HG02938 (cell line): ENCODE measurements around the gene RALGAPA1.
"Not testable (repeated sequence)": the region's sequence is repeated elsewhere in the genome, so short reads cannot be mapped to it uniquely, and the experiment has no call there.

Experiments used
- ATAC-seq: cut with Tn5 transposase; IDR thresholded peaks from one replicate; pipeline ENCODE4 v1.9.1; 2021; ENCODE audit warnings: mild to moderate bottlenecking, moderate library complexity; ENCODE audit not compliant: unreplicated experiment

The RALGAPA1 gene

DNA sequence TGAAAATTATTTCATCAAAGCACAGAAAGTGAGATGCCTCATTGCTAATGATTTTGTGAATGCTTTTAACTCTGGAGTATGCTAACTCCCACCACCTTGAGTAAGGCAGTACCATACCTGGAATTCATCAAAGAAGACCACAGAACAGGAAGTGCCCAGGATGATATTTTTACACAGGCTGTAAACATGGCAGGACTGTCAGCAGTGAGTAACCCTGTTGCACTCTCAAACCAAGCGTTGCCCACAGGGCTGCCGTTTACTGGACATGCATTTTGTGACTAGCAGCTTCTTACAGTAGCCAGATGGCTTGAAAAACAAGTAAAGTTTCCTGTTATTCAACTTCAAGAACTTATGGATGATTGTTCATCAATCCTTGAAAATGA lies 42.4 kb downstream of the RALGAPA1 start:
- no peak for ATAC-seq

DNA sequence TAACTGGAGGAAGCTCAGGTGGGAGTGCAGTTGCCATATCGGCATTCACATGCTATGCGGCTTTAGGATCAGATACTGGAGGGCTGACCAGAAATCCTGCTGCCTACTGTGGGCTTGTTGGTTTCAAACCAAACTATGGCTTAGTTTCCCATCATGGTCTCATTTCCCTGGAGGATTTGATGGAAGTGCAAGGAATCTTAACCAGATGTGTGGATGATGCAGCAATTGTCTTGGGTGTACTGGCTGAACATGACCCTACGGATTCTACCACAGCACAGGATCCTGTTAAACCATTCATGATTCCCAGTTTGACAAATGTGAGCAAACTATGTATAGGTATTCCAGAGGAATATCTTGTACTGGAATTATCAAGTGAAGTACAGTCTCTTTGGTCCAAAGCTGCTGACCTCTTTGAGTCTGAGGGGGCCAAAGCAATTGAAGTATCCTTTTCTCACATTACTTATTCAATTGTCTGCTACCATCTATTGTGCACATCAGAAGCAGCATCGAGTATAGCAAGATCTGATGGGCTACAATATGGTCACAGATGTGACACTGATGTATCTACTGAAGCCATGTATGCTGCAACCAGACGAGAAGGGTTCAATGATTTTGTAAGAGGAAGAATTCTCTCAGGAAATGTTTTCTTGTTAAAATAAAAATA lies 42.9 kb downstream of the RALGAPA1 start:
- no peak for ATAC-seq

DNA sequence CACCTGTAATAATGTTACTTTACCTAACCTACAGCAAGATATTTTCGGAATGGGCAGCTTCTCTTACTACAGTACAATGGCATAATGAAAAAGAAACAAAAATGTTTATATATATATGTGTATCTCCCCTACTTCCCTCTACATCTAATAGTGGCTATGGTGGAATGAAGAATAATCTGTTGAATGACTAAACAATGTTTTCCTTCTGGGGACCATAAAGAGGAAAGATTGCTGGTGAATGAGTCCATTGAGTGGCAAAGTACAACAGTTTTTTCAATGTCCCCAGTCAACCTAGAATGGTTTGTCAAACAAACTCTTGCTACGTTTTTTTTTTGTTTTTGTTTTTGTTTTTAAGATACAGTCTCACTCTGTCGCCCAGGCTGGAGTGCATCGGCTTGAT lies 47.2 kb downstream of the RALGAPA1 start:
- ATAC-seq = no peak

DNA sequence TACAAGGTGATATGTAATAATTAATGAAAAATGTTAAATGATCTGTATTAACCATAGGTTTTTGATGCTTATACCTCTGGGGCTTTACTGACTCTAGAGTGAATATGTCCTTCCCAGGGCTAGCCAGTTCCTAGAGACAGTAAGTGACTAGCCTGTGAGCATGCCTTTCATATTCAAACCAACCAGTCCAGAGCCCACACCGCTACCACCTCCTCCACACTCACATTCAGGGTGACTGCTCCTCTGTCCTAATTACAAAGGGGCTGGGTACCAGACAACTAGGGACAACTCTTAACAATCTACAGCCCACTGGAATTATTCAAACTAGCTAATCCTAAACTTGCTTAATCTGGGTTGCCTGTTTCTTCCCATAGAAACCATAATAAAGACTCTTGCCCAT lies 49.0 kb downstream of the RALGAPA1 start:
- no peak for ATAC-seq

DNA sequence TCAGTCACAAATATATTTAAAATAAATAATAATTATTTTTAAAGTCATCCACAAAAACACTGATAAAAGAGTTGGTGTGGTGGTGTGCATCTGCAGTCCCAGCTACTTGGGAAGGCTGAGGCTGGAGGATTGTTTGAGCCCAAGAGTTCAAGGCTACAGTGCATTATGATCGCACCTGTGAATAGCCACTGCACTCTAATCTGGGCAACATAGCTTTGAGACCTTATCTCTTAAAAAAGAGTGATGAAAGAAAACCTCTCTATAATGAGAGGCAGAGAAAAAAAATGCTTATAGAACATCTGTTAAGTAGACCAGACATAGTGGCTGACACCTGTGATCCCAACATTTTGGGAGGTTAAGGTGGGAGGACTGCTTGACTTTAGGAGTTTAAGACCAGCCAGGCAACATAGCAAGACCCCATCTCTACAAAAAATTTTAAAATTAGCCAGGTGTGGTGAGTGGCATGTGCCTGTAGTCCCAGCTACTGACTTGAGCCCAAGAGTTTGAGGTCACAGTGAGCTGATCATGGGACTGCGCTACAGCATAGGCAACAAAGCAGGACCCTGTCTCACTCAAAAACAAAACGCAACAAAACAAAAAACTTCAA lies 50.5 kb downstream of the RALGAPA1 start:
- no peak for ATAC-seq

DNA sequence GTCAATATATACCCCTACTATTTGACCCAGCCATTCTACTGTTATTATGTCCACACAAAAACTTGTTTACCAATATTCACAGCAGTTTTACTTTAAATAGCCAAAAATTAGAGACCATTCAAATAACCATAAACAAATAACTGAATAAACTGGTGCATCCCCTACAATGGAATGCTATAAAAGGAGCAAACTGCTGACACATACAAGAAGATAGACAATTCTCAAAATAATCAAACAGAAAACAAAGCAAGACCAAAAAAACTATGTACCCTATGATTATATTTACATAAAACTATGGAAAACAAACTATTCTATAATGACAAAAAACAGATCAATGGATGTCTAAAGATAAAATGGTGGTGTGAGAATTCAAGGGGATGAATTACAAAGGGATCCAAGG lies 54.4 kb downstream of the RALGAPA1 start:
- ATAC-seq = no peak

DNA sequence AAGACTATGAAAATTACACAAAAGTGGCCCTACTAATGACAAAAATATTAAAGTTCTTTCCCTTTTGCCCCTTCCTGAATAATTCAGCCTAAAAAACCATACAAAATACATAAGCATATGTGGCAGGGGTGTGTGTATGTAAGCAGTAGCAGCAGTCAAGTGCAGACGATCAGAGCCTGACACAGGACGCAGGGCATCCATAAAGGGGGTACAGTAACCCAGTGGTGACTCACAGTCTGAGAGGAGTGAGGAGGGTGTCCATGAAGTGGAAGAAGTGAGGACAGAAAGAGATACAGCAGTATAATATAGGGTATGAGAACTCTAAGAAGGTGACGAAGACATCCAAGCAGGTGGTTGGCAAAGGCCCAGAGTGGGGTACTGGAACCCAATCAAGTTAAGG lies 56.7 kb downstream of the RALGAPA1 start:
- ATAC-seq = no peak

DNA sequence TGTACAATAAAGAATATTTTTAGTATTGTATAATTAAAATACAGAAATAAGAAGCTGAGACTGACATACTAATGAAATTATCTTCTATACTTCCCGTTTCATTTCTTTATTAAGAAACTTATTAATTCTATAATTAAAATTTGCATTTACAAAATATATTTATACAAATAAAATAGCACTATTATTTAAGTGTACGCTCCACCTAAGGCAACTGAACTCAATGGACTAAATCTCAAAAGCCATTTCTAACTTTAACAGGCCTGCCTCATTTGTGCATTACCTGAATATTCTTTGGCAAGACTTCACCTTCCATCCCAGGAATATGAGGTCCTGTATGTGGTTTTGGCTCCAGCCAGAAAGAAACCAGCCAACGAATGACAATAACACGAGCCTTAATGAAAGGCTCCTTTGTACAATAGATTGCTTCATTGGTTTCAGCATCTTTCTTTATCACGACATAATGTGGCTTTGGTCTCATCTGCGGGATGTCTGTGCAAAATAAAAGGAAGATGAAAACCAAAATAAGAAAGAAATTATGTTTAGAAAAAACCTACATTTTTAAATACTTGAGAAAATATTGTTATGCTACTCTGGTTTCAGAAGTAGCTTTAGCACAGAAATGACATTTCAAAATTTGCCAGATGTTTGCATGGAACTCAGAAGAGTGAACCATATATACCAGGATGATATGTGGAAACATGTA lies 58.7 kb downstream of the RALGAPA1 start:
- ATAC-seq = no peak

DNA sequence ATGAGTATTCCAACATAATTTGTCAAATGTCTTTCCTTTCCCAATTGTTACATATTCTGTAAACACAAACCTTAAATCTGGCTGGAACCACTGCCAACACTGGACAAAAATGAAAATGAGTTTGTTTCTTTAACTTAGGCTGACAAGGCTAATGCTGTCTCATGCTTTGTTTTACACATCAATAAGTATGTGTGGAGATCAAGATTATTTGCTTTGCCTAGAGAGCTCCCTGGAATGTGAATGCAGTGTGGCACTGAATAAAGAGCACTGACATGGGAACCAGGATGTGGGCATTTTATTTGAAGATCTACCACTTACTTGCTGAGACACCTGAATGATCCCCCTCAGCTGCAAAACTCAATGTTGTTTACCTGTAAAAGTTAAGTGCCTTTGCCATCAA lies 61.7 kb downstream of the RALGAPA1 start:
- no peak for ATAC-seq

DNA sequence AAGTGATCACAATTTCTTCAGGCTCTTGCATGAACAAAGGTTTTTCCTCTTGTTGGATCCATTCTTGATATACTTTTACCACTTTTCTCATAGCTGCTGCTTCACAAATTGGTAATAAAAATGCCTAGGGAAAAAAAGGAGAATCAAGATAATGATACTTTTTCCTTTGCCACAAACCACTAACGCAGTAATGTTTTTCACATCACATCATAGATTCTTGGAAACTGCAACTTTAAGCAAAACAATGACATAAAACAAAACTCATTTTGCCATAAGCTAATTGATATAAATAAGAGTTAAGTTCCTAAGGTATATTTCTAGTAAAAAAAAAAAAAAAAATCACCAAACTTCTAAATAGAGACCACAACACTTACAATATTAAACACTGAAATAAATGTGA lies 66.7 kb downstream of the RALGAPA1 start:
- no peak for ATAC-seq

DNA sequence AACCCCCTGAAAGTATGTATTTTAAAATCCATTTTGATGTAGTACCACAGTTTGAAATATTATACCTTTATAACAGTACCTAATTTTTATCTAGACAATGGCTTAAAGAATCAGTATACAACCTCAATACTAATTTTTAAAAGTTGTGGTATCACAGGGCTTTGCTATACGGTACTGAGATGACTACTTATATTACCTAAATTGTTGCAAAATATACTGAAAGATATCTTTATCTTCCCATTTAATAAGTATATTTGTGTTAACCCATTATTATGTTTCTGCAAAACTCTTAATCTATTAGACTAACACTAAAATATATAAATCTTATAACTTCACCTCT lies 67.1 kb downstream of the RALGAPA1 start:
- ATAC-seq = no peak

DNA sequence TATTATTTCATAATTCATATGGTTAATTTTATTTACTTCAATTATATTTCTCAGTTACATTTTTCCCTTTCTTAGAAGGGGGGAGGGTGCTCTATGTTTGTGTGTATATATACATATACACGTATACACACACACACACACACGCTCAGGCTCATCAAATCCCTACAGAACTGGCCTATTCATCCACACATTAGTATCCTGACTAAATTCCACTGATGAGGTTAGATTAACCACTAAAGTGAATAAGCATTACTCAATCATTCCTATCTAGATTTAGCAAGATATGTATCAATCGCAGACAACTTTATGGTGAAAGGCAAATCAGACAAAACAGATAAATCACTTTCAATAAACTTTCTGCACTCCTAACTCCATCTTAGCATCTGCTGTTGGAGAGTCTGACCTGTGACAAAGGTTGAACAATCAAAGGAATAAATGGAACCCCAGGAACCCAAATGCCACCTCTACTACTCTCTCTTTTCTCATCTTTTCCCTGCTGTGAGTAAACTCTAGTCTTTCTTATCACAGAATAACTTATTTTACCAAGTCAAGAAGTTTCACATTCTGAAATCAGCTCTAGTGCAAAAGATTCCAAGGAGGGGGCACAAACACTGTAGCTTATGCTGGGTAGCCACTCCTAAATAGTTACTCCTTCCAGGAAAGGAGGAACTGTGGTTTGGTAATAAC lies 67.6 kb downstream of the RALGAPA1 start:
- no peak for ATAC-seq

DNA sequence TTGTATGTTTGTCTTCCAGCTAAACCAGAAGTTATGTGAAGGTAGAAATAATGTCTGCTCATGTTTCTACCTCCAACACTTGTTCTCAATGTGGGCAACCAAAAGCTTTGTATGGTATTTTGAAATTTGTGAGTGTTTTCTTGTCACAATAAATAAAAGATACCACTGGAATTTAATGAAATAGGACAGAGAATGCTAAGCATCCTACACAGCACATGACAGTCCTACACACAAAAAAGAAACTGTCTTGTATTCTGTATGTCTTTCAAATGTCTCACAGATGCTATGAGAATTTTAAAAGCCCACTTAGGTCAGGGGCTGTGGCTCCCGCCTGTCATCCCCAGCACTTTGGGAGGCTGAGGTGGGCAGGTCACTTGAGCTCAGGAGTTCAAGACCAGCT lies 68.9 kb downstream of the RALGAPA1 start:
- ATAC-seq = no peak

DNA sequence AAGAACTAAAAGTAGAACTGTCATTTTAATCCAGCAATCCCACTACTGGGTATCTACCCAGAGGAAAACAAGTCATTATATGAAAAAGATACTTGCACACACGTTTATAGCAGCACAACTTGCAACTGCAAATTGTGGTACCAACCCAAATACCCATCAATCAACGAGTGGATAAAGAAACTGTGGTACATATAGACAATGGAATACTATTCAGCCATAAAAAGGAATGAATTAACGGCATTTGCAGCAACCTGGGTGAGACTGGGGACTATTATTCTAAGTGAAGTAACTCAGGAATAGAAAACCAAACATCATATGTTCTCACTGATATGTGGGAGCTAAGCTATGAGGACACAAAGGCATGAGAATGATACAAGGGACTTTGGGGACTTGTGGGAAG lies 73.9 kb downstream of the RALGAPA1 start:
- ATAC-seq = not testable (repeated sequence)

DNA sequence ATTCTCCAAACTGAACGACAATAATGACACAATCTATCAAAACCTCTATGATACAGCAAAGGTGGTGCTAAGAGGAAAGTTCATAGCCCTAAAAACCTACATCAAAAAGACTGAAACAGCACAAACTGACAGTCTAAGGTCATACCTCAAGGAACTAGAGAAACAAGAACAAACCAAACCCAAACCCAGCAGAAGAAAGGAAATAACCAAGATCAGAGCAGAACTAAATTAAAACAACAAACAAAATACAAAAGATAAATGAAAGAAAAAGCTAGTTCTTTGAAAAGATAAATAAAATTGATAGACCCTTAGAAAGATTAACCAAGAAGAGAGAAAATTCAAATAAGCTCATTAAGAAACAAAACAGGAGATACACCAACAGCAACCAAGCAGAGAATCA lies 75.6 kb downstream of the RALGAPA1 start:
- ATAC-seq = not testable (repeated sequence)

DNA sequence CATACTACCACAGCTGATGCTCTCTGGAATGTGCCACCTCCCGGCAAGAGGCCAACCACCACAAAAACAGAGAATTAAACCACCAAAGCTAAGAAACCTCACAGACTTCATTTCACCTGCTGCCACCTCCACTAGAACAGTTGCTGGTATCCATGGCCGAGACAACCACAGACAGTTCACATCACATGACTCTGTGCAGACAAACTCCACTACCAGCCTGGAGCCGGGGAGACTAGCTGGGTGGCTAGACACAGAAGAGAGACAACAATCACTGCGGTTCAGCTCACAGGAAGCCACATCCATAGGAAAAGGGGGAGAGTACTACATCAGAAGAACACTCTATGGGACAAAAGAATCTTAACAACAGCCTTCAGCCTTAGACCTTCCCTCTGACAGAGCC lies 78.2 kb downstream of the RALGAPA1 start:
- no peak for ATAC-seq

DNA sequence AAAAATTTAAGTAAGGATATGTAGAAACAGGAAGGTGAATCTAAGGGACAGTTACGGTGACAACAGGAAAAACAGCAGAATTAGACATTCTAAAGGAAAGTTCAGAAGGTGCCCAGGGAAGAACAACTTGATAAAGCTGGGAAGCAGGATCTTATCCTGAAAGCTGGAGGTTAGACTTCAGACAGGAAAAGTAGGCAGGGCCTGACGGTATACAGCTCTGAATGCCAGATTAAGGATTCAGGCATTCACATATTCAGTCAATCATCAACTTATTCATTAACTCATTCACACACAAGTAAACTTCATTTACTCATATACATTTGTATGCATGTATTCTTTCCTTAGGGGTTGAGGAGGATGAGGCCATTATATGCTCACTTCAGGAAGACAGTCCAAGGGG lies 81.3 kb downstream of the RALGAPA1 start:
- ATAC-seq = no peak

DNA sequence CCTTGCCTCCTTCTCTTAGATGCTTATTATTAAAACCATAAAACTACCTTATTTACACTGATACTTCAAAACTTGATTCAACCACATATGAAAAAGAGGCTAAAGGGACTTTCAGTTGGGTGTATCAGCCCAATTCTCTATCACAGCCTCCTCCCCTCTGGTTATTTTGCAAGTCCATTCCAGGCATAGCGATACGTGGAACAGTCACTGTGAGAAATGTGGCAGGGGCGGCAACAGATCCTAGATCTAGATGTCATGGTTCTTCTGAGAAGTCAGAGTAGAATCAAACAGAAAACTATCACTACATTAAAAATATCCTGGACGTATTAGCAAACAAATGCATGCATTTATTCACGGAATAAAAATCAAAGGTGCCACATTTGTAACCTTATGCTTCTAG lies 83.2 kb downstream of the RALGAPA1 start:
- no peak for ATAC-seq

DNA sequence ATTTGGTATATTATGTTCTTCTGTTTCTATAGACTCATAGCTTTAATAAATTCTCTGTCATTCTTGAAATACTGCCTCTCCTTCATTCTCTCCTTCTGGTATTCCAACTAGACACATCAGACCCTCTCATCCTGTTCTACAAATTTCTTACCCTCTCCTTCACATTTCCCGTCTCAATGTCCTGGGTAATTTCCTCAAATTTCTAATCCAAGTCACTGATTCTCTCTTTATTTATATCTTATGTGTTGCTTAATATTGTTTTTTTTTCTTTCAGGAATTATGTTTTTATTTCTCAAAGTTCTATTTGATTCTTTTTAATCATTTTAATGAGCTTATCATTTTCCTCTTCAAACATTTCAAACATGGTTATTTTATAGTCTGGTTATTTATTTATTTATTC lies 94.0 kb downstream of the RALGAPA1 start:
- no peak for ATAC-seq

DNA sequence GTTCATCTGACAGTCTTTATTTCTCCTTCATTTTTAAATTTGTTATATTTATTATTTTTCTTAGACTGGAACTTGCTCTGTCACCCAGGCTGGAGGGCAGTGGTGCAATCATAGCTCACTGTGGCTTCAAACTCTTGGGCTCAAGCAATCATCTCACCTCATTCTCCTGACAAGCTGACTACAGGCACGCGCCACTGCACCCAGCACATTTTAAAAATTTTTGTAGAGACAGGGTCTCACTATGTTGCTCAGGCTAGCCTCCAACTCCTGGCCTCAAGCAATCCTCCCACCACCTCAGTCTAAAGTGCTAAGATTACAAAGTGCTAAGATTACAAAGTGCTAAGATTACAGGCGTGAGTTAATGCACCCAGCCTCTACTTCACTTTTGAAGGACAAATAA lies 96.6 kb downstream of the RALGAPA1 start:
- no peak for ATAC-seq

DNA sequence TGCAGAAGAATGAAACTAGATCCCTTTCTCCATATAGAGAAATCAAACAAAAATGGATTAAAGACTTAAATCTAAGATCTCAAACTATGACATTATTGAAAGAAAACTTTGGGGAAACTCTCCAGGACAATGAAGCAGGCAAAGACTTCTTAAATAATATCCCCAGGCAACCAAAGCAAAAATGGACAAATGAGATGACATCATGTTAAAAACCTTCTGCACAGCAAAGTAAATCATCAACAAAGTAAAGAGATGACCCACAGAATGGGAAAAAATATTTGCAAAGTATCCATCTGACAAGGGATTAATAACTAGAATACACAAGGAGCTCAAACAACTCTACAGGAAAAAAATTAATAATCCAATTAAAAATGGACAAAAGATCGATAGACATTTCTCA lies 101.0 kb downstream of the RALGAPA1 start:
- no peak for ATAC-seq

DNA sequence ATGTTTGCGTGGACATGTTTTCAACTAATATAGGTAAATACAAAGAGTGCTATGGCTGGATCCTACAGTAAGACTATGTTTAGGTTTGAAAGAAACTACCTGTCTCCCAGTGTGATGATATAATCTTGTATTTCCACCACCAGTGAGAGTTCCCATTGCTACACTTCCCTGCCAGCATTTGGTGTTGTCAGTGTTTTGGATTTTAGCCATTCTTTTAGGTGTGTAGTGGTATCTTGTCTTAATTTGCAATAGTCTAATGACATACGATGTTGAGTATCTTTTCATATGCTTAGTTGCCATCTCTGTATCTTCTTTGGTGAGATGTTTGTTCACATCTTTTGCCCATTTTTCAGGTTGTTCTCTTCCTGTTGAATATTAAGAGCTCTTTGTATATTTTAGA lies 103.5 kb downstream of the RALGAPA1 start:
- ATAC-seq = no peak
